K562 (cell line): ENCODE results near the gene ICAM2. TPM values are rescaled to one million over a fixed set of nuclear protein-coding genes. Genes with fewer than 3 reads are reported as not detected.

Experiments used
- ATAC-seq: fragments of 200-7000 bp; cut with Tn5 transposase; 3 replicates; pipeline ENCODE4 v1.9.1; 2020; ENCODE audit warnings: moderate library complexity
- BruUV-seq: library from RNA; stranded (reverse); fragments of 400-500 nt; replicated peaks from 2 replicates; lab custom pipeline; 2021; lab: Mats Ljungman, UMichigan
- CTCF ChIA-PET: fragments of 300-600 bp; formaldehyde crosslinking; extraction: SDS; loops from one replicate; lab custom pipeline; 2021; ENCODE audit warnings: low intra/inter-chr PET ratio; lab: Yijun Ruan, JAX
- POLR2A ChIA-PET: fragments of 300-600, 350-650 bp; sonication (Branson Sonifier 250); formaldehyde crosslinking; extraction: SDS; loops from one replicate; lab custom pipeline; 2021; ENCODE audit warnings: antibody characterized with exemption, inconsistent platforms; lab: Yijun Ruan, JAX
- DNase-seq, 4 experiments: peaks; one replicate each; pipeline versions ENCODE4 v3.0.0 to v3.0.0-alpha.2; 2011 to 2018; ENCODE audit warnings: low spot score in 3 of 4, mixed read lengths in 3 of 4; ENCODE audit errors: extremely low read depth in 1 of 4
- FAIRE-seq: peaks from 2 replicates; lab custom pipeline; 2011; peaks lifted over from hg19 to GRCh38; lab: Jason Lieb, UNC
- H2AFZ ChIP-seq: 2 replicates; pipeline ENCODE4 v1.6.0; 2011; ENCODE audit warnings: low read depth, low read length, control low read depth, inconsistent platforms
- H3K27ac ChIP-seq: fragments of 200-600 bp; 3 replicates; pipeline ENCODE4 v1.8.0; 2011; ENCODE audit warnings: low read depth, mild to moderate bottlenecking, control low read depth, inconsistent platforms, low read length, moderate library complexity, mixed read lengths; ENCODE audit errors: extremely low read depth
- H3K27me3 ChIP-seq, 2 experiments: fragments of 300-600 bp in 1 of 2; 2 replicates in 1 of 2; 3 replicates in 1 of 2; pipeline versions ENCODE4 v1.6.0 to v1.8.0; 2011; ENCODE audit warnings: inconsistent platforms in 2 of 2, low read length in 2 of 2, mild to moderate bottlenecking in 1 of 2, mixed read lengths in 1 of 2, moderate library complexity in 1 of 2; ENCODE audit not compliant: control insufficient read depth in 2 of 2, insufficient read depth in 2 of 2
- H3K36me3 ChIP-seq: fragments of 300-600 bp; 3 replicates; pipeline ENCODE4 v1.8.0; 2011; ENCODE audit warnings: mild to moderate bottlenecking, low read length, inconsistent platforms; ENCODE audit not compliant: control insufficient read depth, insufficient read depth
- H3K4me1 ChIP-seq, 2 experiments: fragments of 200-600 bp in 1 of 2; replicated peaks in 1 of 2; 2 replicates in 1 of 2; 3 replicates in 1 of 2; pipeline versions ENCODE4 v1.5.1 to v1.8.0; 2011; ENCODE audit warnings: inconsistent platforms in 2 of 2, low read length in 2 of 2, mild to moderate bottlenecking in 1 of 2, mixed read lengths in 1 of 2, moderate library complexity in 1 of 2; ENCODE audit not compliant: control insufficient read depth in 2 of 2, insufficient read depth in 2 of 2
- H3K4me2 ChIP-seq: 2 replicates; pipeline ENCODE4 v1.6.1; 2011; ENCODE audit warnings: low read length, control low read depth, inconsistent platforms, mixed read lengths; ENCODE audit not compliant: insufficient read depth
- H3K4me3 ChIP-seq: fragments of 200-600 bp; sonication (generic), shearing (Covaris generic); 2 replicates; pipeline ENCODE4 v1.5.1; 2016; ENCODE audit warnings: control low read depth, inconsistent platforms
- H3K79me2 ChIP-seq: fragments of 200-600 bp; 3 replicates; pipeline ENCODE4 v1.8.0; 2011; ENCODE audit warnings: low read length, inconsistent platforms; ENCODE audit not compliant: control insufficient read depth, insufficient read depth
- H3K9ac ChIP-seq, 2 experiments: 2 replicates each; pipeline versions ENCODE4 v1.6.0 to v1.6.1; 2011; ENCODE audit warnings: low read depth in 2 of 2, low read length in 2 of 2, control low read depth in 1 of 2, inconsistent platforms in 1 of 2, mild to moderate bottlenecking in 1 of 2, mixed read lengths in 1 of 2; ENCODE audit not compliant: insufficient read depth in 1 of 2
- H3K9me1 ChIP-seq: one replicate; pipeline ENCODE4 v1.6.0; 2011; ENCODE audit warnings: inconsistent platforms, mild to moderate bottlenecking, low read length, moderate library complexity; ENCODE audit not compliant: control insufficient read depth, insufficient read depth
- H3K9me3 ChIP-seq: replicated peaks from 2 replicates; pipeline ENCODE4 v1.5.1; 2011; ENCODE audit warnings: low read depth, low read length, inconsistent platforms; ENCODE audit not compliant: control insufficient read depth, insufficient read depth
- H4K20me1 ChIP-seq: replicated peaks from 2 replicates; pipeline ENCODE4 v1.6.1; 2011; ENCODE audit warnings: low read length, inconsistent platforms, mixed read lengths; ENCODE audit not compliant: control insufficient read depth, insufficient read depth
- C11orf30 ChIP-seq: fragments of 450-650 bp; IDR thresholded peaks from 2 replicates; pipeline ENCODE4 v1.6.1; 2016; ENCODE audit warnings: low read depth, mild to moderate bottlenecking
- JUNB ChIP-seq: fragments of 450-650 bp; formaldehyde crosslinking; conservative IDR thresholded peaks from 2 replicates; pipeline ENCODE4 v1.4.0; 2020; ENCODE audit warnings: mild to moderate bottlenecking
- MAZ ChIP-seq, 2 experiments: fragments of 450-650 bp in 1 of 2; sonication (generic) in 1 of 2; formaldehyde crosslinking; IDR thresholded peaks in 1 of 2; conservative IDR thresholded peaks in 1 of 2; 2 replicates each; pipeline versions ENCODE4 v1.4.0 to v1.5.0; 2020; ENCODE audit warnings: mild to moderate bottlenecking in 1 of 2, missing genetic modification reagents in 1 of 2
- NCOA1 ChIP-seq: fragments of 450-650 bp; IDR thresholded peaks from 2 replicates; pipeline ENCODE4 v1.6.1; 2016; ENCODE audit warnings: low read depth
- POU5F1 ChIP-seq: fragments of 150-350 bp; IDR thresholded peaks from 2 replicates; pipeline ENCODE4 v1.6.1; 2014; ENCODE audit warnings: borderline replicate concordance, low read length, low read depth, mild to moderate bottlenecking; ENCODE audit not compliant: partially characterized antibody
- RBFOX2 ChIP-seq: fragments of 200-400 bp; formaldehyde crosslinking; IDR thresholded peaks from 2 replicates; pipeline ENCODE4 v1.6.1; 2017; ENCODE audit warnings: low read depth, mild to moderate bottlenecking, low read length, moderate library complexity
- WGBS: fragments of 100-300 bp; shearing (Covaris generic); methylation state at CpG from one replicate; pipeline ENCODE4 v1.1.6; 2016; ENCODE audit warnings: low coverage, mixed read lengths; ENCODE audit not compliant: insufficient coverage; ENCODE audit errors: missing lambda C conversion rate; 5-methylcytosine and 5-hydroxymethylcytosine counted together
- in situ Hi-C: fragments of 300-500 bp; cut with MboI; formaldehyde crosslinking; loops from 4 replicates; pipeline ENCODE4 v1.15.0; 2018; ENCODE audit warnings: inconsistent platforms, mixed read lengths
- intact Hi-C: fragments of 100-400 bp; cut with micrococcal nuclease; formaldehyde crosslinking; loops from 2 replicates; pipeline ENCODE4 v1.14.2; 2022
- polyA plus RNA-seq, 8 experiments: library from polyadenylated mRNA; depleted of rRNA in 4 of 8; stranded (reverse) in 5 of 8; unstranded in 3 of 8; fragments of >200 nt; fragmentation: Nextera tagmentation in 2 of 8; fragmentation: Illumina TruSeq in 1 of 8; extraction: Ambion mirVana in 2 of 8; extraction: Trizol in 1 of 8; gene quantifications; 2 replicates each; pipeline versions ENCODE4 v1.2.1 to v1.2.3, GENCODE V29; 2011 to 2014; ENCODE audit warnings: inconsistent platforms in 1 of 8, missing spikeins in 1 of 8
- total RNA-seq, 7 experiments: library from RNA; depleted of rRNA in 6 of 7; stranded (reverse); fragments of >200 nt in 6 of 7; fragmentation: Illumina TruSeq in 2 of 7; extraction: Trizol in 2 of 7; gene quantifications; 2 replicates each; pipeline versions ENCODE4 v1.2.1 to v1.2.3, GENCODE V29; 2011 to 2021; ENCODE audit warnings: low replicate concordance in 1 of 7

ICAM2 gene
- total and polyA plus RNA-seq, 9 of the 15 experiments (the other 6 are each of a cell fraction or from before 2014, with no cell fraction given) = 37.9 to 89.4 (median 60.6) TPM

DNA sequence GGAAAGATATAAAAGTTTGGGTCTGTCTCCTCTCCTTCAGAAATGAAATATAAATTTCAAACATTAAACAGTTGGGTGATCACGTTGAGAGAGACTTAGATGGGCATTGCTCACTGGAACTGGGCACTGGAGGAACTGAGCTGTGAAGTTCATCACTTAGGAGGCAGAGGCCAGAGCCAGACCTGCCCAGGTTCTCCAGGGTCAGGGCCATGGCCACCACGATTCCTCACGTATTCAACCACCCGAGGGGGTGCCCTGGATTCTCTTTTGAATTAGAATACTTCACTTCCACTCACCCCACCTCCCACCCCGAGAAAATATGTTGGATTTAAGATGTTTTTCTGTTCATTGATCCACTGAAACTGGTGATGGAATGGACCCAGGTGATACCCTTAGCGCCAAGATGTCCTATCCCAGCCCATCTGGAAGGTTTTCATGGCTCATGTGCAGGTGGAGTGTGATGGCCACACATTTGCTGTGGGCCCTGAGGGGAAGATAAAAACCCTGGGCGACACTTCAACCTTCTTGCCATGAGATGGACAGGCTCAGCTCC is 16.1 kb downstream of the ICAM2 start:
- peak in 1 of 4 experiments; percentile 4 for DNase-seq
- H3K27ac ChIP-seq = no peak overlapping the region
- 88% methylated on average over 7 of the region's 7 CpGs for WGBS
- H3K9me1 ChIP-seq = no peaks in the 10 kb centered on the region
- ChIA-PET CTCF (no interaction called here), POLR2A (interaction anchor here (0.6 to 3.6 kb wide), 3 partner anchors 20 to 227 kb away, joined by 3 to 24 read pairs (median 3); no protein-coding TSS in a partner anchor)
- TF ChIP-seq POU5F1 = no peak
- FAIRE-seq = no peak
- peaks cover 31% of the 10 kb centered on the region for H3K36me3 ChIP-seq
- peaks cover 19 to 71% of the 10 kb centered on the region in 2 experiments for H3K4me1 ChIP-seq
- no peak for ATAC-seq
- H3K79me2 ChIP-seq = peaks cover 22% of the 10 kb centered on the region
- no peak overlapping the region for H3K4me2 ChIP-seq
- H2AFZ ChIP-seq = no peak overlapping the region
- no peaks in the 10 kb centered on the region for H3K9me3 ChIP-seq
- BruUV-seq = no TSS peak
- H3K27me3 ChIP-seq = no peaks in the 10 kb centered on the region
- no peaks in the 10 kb centered on the region for H4K20me1 ChIP-seq
- 0 out of 4 replicates have a peak overlapping the region, but pooled peaks of 1 of the 2 experiments have one; percentile 1 for H3K9ac ChIP-seq
- in situ Hi-C loops = no loop called here
- H3K4me3 ChIP-seq = no peak overlapping the region
- intact Hi-C loops = no loop called here

DNA sequence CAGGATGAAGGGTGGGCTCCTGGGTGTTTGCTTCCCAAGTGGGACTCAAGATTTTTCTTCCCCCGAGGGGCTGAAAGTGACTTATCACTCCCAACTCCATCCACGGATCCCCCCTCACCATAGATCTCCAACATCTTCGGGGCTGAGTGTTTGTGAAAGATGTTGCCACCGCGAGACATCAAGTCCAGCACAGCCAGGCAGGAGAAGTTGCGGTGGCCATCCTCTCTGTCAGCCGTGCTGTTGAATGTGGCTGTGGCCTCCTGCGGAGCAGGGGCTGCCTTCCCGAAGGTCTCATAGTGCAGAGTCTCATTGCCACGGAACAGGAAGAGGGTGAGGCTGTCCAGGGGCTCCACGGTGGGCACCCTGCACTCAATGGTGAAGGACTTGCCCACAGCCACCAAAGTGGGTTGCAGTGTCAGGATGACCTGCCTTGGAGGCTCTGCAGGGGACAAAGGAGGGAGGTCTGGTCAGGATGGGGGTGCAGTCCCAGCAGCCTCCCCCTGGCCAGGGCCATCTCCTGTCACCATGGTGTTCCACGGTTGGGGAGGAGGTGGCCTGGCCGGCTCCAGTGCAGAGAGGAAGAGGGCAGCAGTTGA is 16.8 kb downstream of the ICAM2 start:
- H3K27ac ChIP-seq = no peak overlapping the region
- peaks cover 19 to 75% of the 10 kb centered on the region in 2 experiments for H3K4me1 ChIP-seq
- no peaks in the 10 kb centered on the region for H3K9me3 ChIP-seq
- no peaks in the 10 kb centered on the region for H3K27me3 ChIP-seq
- in situ Hi-C loops = no loop called here
- H3K9ac ChIP-seq = peak overlapping the region in 1 of 2 experiments; percentile 64; a peak in 2 of 4 replicates
- FAIRE-seq = no peak
- ATAC-seq = no peak
- ChIA-PET POLR2A (interaction anchor here (0.8 to 1.4 kb wide), 2 partner anchors 13 to 27 kb away, joined by 4 read pairs; no protein-coding TSS in a partner anchor), CTCF (no interaction called here)
- BruUV-seq = no TSS peak
- WGBS = 81% methylated on average over 13 of the region's 13 CpGs
- peaks cover 31% of the 10 kb centered on the region for H3K36me3 ChIP-seq
- H4K20me1 ChIP-seq = no peaks in the 10 kb centered on the region
- TF ChIP-seq NCOA1 (no peak), RBFOX2 (peak; percentile 24; the same call in 1 of the 2 replicates), C11orf30 (no peak), JUNB (CRISPR knock-in tag) (no peak), MAZ (CRISPR knock-in tag; conservative IDR thresholded peaks at IDR 0.05 in 1 of 2, IDR thresholded peaks at IDR 0.05 in 1 of 2) (no peak)
- no peaks in the 10 kb centered on the region for H3K9me1 ChIP-seq
- no peak overlapping the region for H2AFZ ChIP-seq
- H3K4me3 ChIP-seq = no peak overlapping the region
- intact Hi-C loops = no loop called here
- peak in 2 of 4 experiments; percentile 9 to 19 for DNase-seq
- peaks cover 22% of the 10 kb centered on the region for H3K79me2 ChIP-seq
- no peak overlapping the region for H3K4me2 ChIP-seq
